Peyer's patch (tissue), 4 donors: ENCODE measurements around the gene KCP. TPM values are rescaled to one million over a fixed set of nuclear protein-coding genes. Genes with fewer than 3 reads are reported as not detected.
A peak's percentile ranks its signal among the peaks of the same experiment; 100 is the strongest.

Experiments used
- DNase-seq, 3 donors: peaks; one replicate each; pipeline ENCODE4 v3.0.0-alpha.2; 2017 to 2019
- H3K27ac ChIP-seq, 4 donors: fragments of 200-600 bp; sonication (generic); one replicate each; pipeline ENCODE4 v1.5.1; 2016 to 2019
- H3K27me3 ChIP-seq, 2 donors: fragments of 200-600 bp; sonication (generic); one replicate each; pipeline ENCODE4 v1.5.1; 2019
- H3K36me3 ChIP-seq, 3 donors: fragments of 200-600 bp; sonication (generic); one replicate each; pipeline ENCODE4 v1.5.1; 2016 to 2019
- H3K4me1 ChIP-seq, 4 donors: fragments of 200-600 bp; sonication (generic); one replicate each; pipeline ENCODE4 v1.5.1; 2016 to 2019
- H3K4me3 ChIP-seq, 4 donors: fragments of 200-600 bp; sonication (generic); 1 replicate in 3 of 4; 2 replicates in 1 of 4; pipeline ENCODE4 v1.5.1; 2016 to 2019; ENCODE audit warnings: mild to moderate bottlenecking in 1 of 4
- H3K9me3 ChIP-seq, 4 donors: fragments of 200-600 bp; sonication (generic); one replicate each; pipeline ENCODE4 v1.5.1; 2016 to 2019; ENCODE audit warnings: mild to moderate bottlenecking in 1 of 4
- POLR2A ChIP-seq, 2 donors: fragments of 450-650 bp; IDR thresholded peaks; one replicate each; pipeline ENCODE4 v1.5.1; 2017; ENCODE audit warnings: antibody characterized with exemption in 2 of 2, mild to moderate bottlenecking in 2 of 2, moderate library complexity in 2 of 2
- total RNA-seq, 4 donors: library from RNA; depleted of rRNA; stranded (reverse); fragments of >200 nt; gene quantifications; one replicate each; pipeline ENCODE4 v1.1.0, GENCODE V29; 2016
- TF ChIP-seq, protein P1 (sequence below), 6 experiments: fragments of 450-650 bp in 4 of 6; fragments of 200-600 bp in 2 of 6; sonication (generic) in 1 of 6; IDR thresholded peaks; one replicate each; pipeline ENCODE4 v1.5.1; 2017 to 2019; ENCODE audit warnings: antibody characterized with exemption in 6 of 6, mild to moderate bottlenecking in 3 of 6, moderate library complexity in 1 of 6

The KCP gene
- total RNA-seq, 4 donors from 2014 or later, result 3.3 to 14.1 (median 6.7) TPM

DNA sequence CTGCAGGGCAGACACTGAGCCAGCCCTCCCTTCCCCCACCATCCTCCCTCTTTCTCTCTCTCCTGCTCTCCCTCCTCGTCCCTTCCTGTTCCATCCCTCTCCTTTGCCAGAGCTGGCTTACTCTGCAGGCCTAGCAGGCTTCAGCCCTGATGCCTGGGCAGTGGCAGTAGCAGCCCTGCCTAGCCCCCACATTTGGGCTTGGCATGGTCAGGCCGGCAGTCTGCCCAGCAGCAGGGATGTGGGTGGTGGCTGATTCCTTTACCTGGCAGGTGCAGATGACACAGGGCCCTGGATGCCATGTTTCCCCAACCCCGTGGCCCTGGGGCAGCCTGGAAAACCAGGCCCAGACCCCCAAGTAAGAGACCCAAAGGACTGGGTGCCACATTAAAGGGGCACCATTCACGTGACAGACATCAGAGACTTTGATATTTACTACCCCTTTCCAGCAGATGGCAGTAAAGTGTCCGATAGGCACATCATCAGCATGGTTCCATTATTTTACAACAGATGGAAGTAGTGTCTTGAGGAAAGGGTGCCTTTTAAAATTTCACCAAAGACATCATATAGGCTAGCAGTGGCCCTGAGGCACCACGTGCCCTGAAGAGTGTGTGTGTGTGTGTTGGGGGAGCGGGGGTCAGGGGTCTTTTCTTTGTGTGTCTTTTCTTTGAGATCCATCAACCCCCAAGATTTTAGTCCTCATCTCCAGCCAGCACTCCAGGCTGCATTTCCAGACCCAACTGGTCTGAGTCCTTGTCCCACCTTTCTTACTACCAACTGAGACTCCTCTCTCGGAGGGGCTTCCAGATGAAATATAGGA is 5.9 kb downstream of the KCP start:
- TF ChIP-seq POLR2A (IDR thresholded peaks at IDR 0.05), result no peak
- TF ChIP-seq, protein P1, sequence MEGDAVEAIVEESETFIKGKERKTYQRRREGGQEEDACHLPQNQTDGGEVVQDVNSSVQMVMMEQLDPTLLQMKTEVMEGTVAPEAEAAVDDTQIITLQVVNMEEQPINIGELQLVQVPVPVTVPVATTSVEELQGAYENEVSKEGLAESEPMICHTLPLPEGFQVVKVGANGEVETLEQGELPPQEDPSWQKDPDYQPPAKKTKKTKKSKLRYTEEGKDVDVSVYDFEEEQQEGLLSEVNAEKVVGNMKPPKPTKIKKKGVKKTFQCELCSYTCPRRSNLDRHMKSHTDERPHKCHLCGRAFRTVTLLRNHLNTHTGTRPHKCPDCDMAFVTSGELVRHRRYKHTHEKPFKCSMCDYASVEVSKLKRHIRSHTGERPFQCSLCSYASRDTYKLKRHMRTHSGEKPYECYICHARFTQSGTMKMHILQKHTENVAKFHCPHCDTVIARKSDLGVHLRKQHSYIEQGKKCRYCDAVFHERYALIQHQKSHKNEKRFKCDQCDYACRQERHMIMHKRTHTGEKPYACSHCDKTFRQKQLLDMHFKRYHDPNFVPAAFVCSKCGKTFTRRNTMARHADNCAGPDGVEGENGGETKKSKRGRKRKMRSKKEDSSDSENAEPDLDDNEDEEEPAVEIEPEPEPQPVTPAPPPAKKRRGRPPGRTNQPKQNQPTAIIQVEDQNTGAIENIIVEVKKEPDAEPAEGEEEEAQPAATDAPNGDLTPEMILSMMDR (IDR thresholded peaks at IDR 0.05), result peak; percentile 42 to 76 (median 72)
- peak in 2 of 3 donors; percentile 49 to 61 for DNase-seq

DNA sequence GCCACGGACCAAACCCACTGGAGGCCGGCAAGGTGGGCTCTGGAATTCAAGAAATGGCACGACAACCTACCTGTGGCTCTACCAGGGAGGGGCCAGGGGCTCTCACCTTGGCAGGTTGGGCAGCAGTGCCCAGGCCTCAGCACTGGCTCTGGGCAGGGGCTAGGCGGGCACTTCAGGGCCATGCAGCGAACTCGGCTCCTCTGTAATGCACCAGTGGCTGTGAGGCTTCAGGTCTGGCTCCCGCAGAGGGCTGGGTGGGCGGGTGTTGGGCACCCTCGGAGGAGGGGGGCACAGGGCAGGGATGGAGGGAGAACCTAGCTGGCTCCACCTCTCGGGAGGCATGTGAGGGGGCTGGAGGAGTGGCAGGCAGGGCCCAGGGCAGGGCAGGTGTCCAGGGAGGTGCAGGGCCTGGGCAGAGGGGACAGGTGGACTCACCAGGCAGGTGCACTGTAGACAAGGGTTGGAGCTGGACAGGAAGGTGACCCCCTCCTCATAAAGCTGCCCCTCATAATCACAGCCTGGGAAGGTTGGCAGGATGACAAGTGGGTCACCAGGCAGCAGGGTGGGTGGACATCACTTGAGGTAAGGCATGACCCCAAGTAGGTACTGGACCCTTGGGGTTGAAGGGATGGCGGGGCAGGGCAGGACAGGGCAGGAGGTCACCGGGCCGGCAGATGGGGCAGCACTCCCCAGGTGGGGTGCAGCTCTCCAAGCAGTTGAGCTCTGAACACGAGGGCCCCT is 6.7 kb downstream of the KCP start:
- Histone ChIP-seq H3K27me3 (no peaks in the 10 kb centered on the region), H3K4me1 (no peaks in the 10 kb centered on the region), H3K4me3 (no peak overlapping the region), H3K27ac (peak overlapping the region in 1 of 4 donors; percentile 38), H3K9me3 (no peaks in the 10 kb centered on the region), H3K36me3 (no peaks in the 10 kb centered on the region)
- TF ChIP-seq, protein P1 (IDR thresholded peaks at IDR 0.05), result no peak
- no peak for TF ChIP-seq POLR2A (IDR thresholded peaks at IDR 0.05)
- DNase-seq, result peak in 2 of 3 donors; percentile 40 to 42

More for the DNA sequence above, 5.9 kb downstream of the KCP start:
- Histone ChIP-seq H3K4me3 (no peak overlapping the region), H3K27ac (no peak overlapping the region), H3K27me3 (no peaks in the 10 kb centered on the region), H3K36me3 (no peaks in the 10 kb centered on the region), H3K4me1 (no peaks in the 10 kb centered on the region), H3K9me3 (no peaks in the 10 kb centered on the region)

DNA sequence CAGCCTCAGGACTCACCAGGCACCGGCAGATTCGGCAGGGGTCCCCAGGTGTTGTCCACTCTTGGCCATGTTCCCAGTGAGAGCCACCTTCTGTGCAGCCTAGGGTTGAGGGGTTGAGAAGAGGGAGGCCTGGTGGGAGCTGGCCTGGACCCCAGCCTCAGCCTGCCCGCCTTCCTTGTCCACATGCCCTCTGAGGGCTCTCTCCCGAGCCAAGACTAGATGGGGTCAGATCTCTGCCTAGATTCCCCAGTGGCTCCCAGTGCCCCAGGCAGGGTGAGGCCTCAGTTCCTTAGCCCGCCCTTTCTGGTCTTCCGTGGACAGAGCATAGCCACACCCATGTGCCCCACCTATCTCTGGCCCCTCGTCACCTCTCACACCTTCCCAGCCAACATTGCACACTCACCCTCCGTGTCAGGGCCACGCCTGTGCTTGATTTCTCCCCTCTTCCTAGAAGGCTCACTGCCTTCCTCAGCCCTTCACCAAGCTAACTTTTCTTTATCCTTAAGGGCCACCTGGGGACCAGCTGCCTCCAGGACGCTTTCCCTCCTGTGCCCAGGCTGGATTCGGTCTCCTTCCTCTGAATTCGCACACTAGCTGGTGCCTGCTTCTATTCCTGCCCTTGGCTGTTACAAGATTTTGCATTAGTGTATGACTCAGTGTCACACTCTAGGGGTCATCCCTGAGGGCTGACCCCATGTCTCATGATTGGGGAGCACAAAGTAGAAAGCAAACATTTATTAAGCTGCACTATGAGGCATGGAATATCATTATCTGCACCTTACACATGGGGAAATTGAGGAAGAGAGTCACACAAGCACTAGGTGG is 7.5 kb downstream of the KCP start:
- Histone ChIP-seq H3K27ac (peak overlapping the region in 1 of 4 donors; percentile 38), H3K27me3 (no peaks in the 10 kb centered on the region), H3K36me3 (no peaks in the 10 kb centered on the region), H3K4me3 (no peak overlapping the region), H3K4me1 (no peaks in the 10 kb centered on the region), H3K9me3 (no peaks in the 10 kb centered on the region)
- TF ChIP-seq, protein P1 (IDR thresholded peaks at IDR 0.05), result no peak
- peak in 1 of 2 donors; percentile 19 for TF ChIP-seq POLR2A (IDR thresholded peaks at IDR 0.05)
- DNase-seq, result peak in 2 of 3 donors; percentile 51 to 74

DNA sequence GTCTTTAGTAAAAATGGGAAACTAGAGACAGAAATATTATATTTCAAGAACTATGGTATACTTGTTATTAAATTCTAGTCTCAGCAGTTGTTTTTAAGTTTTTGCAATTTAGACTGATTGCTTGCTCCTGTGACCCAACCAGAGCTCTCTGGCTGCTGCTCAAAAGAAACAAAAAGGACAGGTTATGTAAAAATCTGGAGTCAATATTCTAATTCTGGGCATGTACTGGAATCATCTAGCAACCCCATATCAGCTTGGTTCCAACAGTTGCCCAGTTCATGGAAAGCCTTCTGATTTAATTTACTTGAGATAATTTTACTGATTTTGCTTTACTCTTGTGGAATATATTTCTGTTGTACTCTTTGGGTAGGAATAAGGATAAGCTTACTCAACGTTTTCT is 10.3 kb downstream of the KCP start:
- no peaks in the 10 kb centered on the region for H3K36me3 ChIP-seq
- no peaks in the 10 kb centered on the region for H3K9me3 ChIP-seq
- no peak overlapping the region for H3K27ac ChIP-seq
- no peak overlapping the region for H3K4me3 ChIP-seq
- DNase-seq, result no peak
- TF ChIP-seq POLR2A (IDR thresholded peaks at IDR 0.05), result no peak
- TF ChIP-seq, protein P1 (IDR thresholded peaks at IDR 0.05), result no peak
- H3K4me1 ChIP-seq, result no peaks in the 10 kb centered on the region
- H3K27me3 ChIP-seq, result no peaks in the 10 kb centered on the region

DNA sequence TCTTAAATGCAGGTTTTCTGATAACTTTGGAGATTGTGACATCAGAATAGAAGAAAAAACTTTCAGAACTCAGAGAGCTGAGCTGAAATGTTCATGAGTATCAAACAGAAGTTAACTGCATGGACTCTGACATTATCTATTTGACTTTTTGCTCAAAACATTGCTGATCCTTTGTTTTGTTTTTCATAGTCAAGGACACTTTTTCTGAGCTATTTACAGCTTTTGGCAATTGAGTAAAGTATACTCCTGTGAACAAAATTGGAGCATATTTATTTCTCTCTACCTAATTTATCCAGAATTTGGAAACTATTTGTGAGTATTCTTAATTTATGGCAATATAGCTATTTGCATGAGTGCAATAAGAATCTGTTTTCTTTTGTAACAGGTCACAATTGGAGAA is 11.1 kb downstream of the KCP start:
- Histone ChIP-seq H3K36me3 (no peaks in the 10 kb centered on the region), H3K27me3 (no peaks in the 10 kb centered on the region), H3K27ac (no peak overlapping the region), H3K4me1 (no peaks in the 10 kb centered on the region), H3K9me3 (no peaks in the 10 kb centered on the region), H3K4me3 (no peak overlapping the region)
- DNase-seq, result no peak
- TF ChIP-seq, protein P1 (IDR thresholded peaks at IDR 0.05), result no peak
- TF ChIP-seq POLR2A (IDR thresholded peaks at IDR 0.05), result no peak
